ENCODE results near the gene ROBO4.

ROBO4 gene

GRCh38 chr11:124868331-124869274, 29.1 kb downstream of the ROBO4 start:
- TF ChIP-seq FOXM1 (IDR thresholded peaks at IDR 0.05; ENCODE audit: borderline replicate concordance, low read depth) (no peak), TAF1 (IDR thresholded peaks at IDR 0.05; ENCODE audit: low read depth) (no peak), YY1 (IDR thresholded peaks at IDR 0.05; ENCODE audit: low read depth) (no peak), USF1 (IDR thresholded peaks at IDR 0.05) (no peak), REST (IDR thresholded peaks at IDR 0.05; ENCODE audit: low read depth) (no peak)

DNA sequence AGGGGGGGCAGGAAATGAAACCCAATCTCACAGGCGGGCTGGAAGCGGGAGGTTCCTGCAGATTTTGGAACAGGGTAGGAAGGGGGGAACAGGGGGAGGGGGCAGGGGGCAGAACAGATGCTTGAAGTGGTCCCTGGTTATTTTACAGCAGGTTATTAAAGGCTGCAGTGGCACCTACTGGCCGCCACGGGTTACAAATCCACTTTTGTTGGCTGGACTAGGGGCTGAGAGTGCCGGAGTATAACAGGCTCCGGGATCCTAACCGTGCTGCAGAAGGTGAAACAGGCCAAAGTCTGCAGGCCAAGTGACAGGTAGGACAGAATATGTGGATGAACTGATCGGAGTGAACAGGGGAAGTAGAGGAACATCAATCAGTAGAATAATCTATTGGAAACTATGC, 30.0 kb downstream of the ROBO4 start:
- TF ChIP-seq RAD21 (IDR thresholded peaks at IDR 0.05; ENCODE audit: low read depth) = peak; percentile 28; the same call in 1 of the 2 replicates
- TF ChIP-seq TCF12 (IDR thresholded peaks at IDR 0.05; ENCODE audit: low read depth) = no peak
- no peak for TF ChIP-seq ZBTB7A (IDR thresholded peaks at IDR 0.05; ENCODE audit: low read depth)

- TF ChIP-seq ZBTB7A (IDR thresholded peaks at IDR 0.05; ENCODE audit: low read depth) (no peak), MAX (IDR thresholded peaks at IDR 0.05) (peak; percentile 60; the same call in 1 of the 2 replicates), RAD21 (IDR thresholded peaks at IDR 0.05; ENCODE audit: low read depth) (no peak; the same call in 1 of the 2 replicates), CEBPB (IDR thresholded peaks at IDR 0.05) (no peak)
These were observed 31.5 kb downstream of the ROBO4 start for GRCh38 chr11:124865902-124866851.

DNA sequence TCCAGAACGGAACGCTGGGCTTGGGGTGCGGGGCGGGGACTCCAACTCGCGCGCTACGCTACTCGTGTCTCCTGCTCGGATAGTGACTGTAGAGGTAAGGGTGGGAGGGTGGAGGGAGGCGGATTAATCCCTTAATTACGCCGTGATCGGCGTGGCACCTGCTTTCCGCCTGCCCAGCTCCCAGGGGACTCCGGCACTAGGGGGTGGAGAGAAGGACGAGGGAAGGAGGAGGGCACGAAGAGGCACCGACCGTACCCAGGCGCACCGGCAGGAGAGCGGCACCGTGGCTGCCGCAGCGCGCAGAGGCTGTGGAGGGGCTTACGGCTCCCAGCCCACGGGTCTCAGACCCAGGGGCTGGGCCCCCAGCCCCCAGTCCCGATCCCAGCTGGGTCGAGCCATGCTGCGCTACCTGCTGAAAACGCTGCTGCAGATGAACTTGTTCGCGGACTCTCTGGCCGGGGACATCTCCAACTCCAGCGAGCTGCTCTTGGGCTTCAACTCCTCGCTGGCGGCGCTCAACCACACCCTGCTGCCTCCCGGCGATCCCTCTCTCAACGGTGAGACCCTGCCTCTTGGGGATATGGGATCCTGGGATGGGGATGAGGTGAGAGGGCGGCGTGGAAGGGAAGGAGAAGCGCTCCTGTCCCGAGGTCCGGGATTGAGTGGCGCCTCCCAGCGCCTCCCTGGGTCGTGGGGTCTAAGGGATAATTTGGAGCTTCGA, 32.3 kb downstream of the ROBO4 start, which contains the start of gene ROBO3:
ROBO3 (plus strand) TSS at position 252 of the 721 bp plus-strand sequence; CDS start at position 398, 146 bp downstream.
- TF ChIP-seq YY1 (IDR thresholded peaks at IDR 0.05; ENCODE audit: low read depth) (no peak), MAX (IDR thresholded peaks at IDR 0.05) (no peak), TAF1 (IDR thresholded peaks at IDR 0.05; ENCODE audit: low read depth) (no peak), REST (IDR thresholded peaks at IDR 0.05; ENCODE audit: low read depth) (no peak), CEBPB (IDR thresholded peaks at IDR 0.05) (no peak), RAD21 (IDR thresholded peaks at IDR 0.05; ENCODE audit: low read depth) (no peak), FOXM1 (IDR thresholded peaks at IDR 0.05; ENCODE audit: borderline replicate concordance, low read depth) (no peak), TEAD4 (IDR thresholded peaks at IDR 0.05) (no peak), EGR1 (IDR thresholded peaks at IDR 0.05) (no peak), CREB1 (IDR thresholded peaks at IDR 0.05; ENCODE audit: low read depth) (no peak), USF1 (IDR thresholded peaks at IDR 0.05) (no peak), ZBTB7A (IDR thresholded peaks at IDR 0.05; ENCODE audit: low read depth) (no peak), NFIC (IDR thresholded peaks at IDR 0.05) (no peak), TCF12 (IDR thresholded peaks at IDR 0.05; ENCODE audit: low read depth) (no peak)

DNA sequence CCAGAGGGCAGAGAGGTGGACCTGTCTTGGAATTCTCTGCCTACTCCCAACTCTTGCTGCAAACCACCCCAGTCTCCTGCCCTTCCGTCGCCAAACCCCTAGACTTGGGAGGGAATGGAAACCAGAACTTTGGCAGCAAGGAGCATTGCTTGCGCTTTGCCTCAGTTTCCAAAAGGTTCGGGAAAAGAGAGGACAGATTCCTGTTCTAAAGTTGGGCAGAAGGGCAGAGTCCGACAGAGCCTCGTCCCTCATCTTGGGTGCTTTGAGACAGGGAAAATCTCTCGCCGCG, 32.8 kb downstream of the ROBO4 start:
- no peak for TF ChIP-seq TCF12 (IDR thresholded peaks at IDR 0.05; ENCODE audit: low read depth)
- TF ChIP-seq EP300 (IDR thresholded peaks at IDR 0.05; ENCODE audit: borderline replicate concordance) = no peak
- TF ChIP-seq CEBPB (IDR thresholded peaks at IDR 0.05) = no peak
- TF ChIP-seq YY1 (IDR thresholded peaks at IDR 0.05; ENCODE audit: low read depth) = no peak
- no peak for TF ChIP-seq TEAD4 (IDR thresholded peaks at IDR 0.05)
- TF ChIP-seq MAX (IDR thresholded peaks at IDR 0.05) = no peak
- TF ChIP-seq RAD21 (IDR thresholded peaks at IDR 0.05; ENCODE audit: low read depth) = no peak
- no peak for TF ChIP-seq NFIC (IDR thresholded peaks at IDR 0.05)
- no peak for TF ChIP-seq ZBTB7A (IDR thresholded peaks at IDR 0.05; ENCODE audit: low read depth)
- TF ChIP-seq REST (IDR thresholded peaks at IDR 0.05; ENCODE audit: low read depth) = no peak
- no peak for TF ChIP-seq FOXM1 (IDR thresholded peaks at IDR 0.05; ENCODE audit: borderline replicate concordance, low read depth)

All from Ishikawa (cell line).